AG10803 (cell line): ENCODE results near the gene MRPL49.

Source experiments
- DNase-seq: peaks from one replicate; pipeline ENCODE4 v3.0.0; 2010; ENCODE audit warnings: low read depth
- H3K4me3 ChIP-seq: 2 replicates; pipeline ENCODE4 v1.5.1; 2011; ENCODE audit warnings: mild to moderate bottlenecking, low read length, control low read depth
- TF ChIP-seq, protein P1 (sequence below): conservative IDR thresholded peaks from 2 replicates; pipeline ENCODE4 v1.5.1; 2011; ENCODE audit warnings: mild to moderate bottlenecking, low read length, control low read depth, inconsistent platforms

MRPL49 gene

GRCh38 chr11:65119670-65119995, 2.5 kb upstream of the MRPL49 start:
- no peak for DNase-seq
- H3K4me3 ChIP-seq = no peak overlapping the region
- TF ChIP-seq, protein P1, sequence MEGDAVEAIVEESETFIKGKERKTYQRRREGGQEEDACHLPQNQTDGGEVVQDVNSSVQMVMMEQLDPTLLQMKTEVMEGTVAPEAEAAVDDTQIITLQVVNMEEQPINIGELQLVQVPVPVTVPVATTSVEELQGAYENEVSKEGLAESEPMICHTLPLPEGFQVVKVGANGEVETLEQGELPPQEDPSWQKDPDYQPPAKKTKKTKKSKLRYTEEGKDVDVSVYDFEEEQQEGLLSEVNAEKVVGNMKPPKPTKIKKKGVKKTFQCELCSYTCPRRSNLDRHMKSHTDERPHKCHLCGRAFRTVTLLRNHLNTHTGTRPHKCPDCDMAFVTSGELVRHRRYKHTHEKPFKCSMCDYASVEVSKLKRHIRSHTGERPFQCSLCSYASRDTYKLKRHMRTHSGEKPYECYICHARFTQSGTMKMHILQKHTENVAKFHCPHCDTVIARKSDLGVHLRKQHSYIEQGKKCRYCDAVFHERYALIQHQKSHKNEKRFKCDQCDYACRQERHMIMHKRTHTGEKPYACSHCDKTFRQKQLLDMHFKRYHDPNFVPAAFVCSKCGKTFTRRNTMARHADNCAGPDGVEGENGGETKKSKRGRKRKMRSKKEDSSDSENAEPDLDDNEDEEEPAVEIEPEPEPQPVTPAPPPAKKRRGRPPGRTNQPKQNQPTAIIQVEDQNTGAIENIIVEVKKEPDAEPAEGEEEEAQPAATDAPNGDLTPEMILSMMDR = no peak

DNA sequence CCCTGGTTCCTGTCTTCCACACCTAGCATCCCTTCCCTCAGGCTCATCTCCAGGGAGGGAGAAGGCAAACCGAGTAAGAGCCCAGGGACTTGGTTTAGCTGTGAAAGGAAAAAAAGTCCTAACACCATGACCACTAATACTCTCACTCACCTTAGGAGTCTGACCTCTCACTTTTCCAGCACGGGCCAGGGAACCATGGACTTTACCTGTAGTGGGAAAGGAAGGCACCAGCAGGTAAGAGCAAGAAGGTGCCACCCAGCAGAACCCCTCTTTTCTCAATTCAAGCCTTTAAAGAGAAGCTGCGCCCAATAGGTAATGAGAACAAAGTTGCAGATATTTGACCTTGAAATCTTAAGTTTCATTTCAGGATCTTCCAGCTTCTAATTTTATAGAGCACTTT, 1.3 kb upstream of the MRPL49 start:
- H3K4me3 ChIP-seq = peak overlapping the region; percentile 98
- TF ChIP-seq, protein P1 = no peak
- no peak for DNase-seq

- DNase-seq = no peak
- TF ChIP-seq, protein P1 = no peak
- H3K4me3 ChIP-seq = peak overlapping the region; percentile 98
These were observed 665 bp upstream of the MRPL49 start for GRCh38 chr11:65121447-65121864.

- TF ChIP-seq, protein P1 = no peak
- no peak for DNase-seq
- no peak overlapping the region for H3K4me3 ChIP-seq
These were observed 2.5 kb downstream of the MRPL49 start for GRCh38 chr11:65124480-65125196.

GRCh38 chr11:65125197-65126056, 3.3 kb downstream of the MRPL49 start:
- no peak for DNase-seq

DNA sequence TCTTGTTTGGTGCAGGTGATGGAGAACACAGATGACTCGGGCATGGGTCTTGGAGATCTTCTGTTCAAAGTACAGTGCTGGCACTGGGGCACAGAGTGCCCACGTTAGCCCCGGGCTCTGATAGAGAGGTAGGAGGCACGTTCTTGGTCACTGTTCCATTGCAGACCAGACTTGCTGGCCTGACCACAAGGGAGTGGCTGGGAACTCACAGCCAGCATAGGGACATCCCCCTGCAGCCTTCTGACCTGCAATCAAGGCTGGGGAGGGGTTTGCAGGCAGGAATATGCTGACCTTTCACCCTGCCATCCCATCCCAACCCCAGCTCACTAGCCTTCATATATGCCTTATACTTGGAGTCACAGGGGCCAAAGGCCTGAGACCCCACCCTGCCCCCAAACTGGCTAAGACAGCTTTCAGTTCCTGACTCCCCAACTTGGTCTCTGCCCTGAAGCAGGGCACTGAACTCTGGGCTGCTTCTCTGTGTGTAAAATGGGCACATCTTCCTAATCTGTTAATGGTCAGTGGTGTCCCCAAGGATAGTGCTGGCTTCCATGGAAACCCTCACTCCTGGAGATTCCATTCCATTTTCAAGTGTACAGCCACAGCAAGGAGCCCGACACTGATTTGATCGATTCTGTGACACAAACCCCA, 4.6 kb downstream of the MRPL49 start:
- TF ChIP-seq, protein P1 = no peak
- no peak overlapping the region for H3K4me3 ChIP-seq
- DNase-seq = no peak

More at GRCh38 chr11:65125197-65126056, 3.3 kb downstream of the MRPL49 start:
- no peak overlapping the region for H3K4me3 ChIP-seq
- TF ChIP-seq, protein P1 = no peak
